K562 (cell line): ENCODE results near the gene LRP1B. TPM values are rescaled to one million over a fixed set of nuclear protein-coding genes. Genes with fewer than 3 reads are reported as not detected.

ENCODE experiments used
- ATAC-seq: fragments of 200-7000 bp; cut with Tn5 transposase; 3 replicates; pipeline ENCODE4 v1.9.1; 2020; ENCODE audit warnings: moderate library complexity
- BruUV-seq: library from RNA; stranded (reverse); fragments of 400-500 nt; replicated peaks from 2 replicates; lab custom pipeline; 2021; lab: Mats Ljungman, UMichigan
- CTCF ChIA-PET: fragments of 300-600 bp; formaldehyde crosslinking; extraction: SDS; loops from one replicate; lab custom pipeline; 2021; ENCODE audit warnings: low intra/inter-chr PET ratio; lab: Yijun Ruan, JAX
- POLR2A ChIA-PET: fragments of 300-600, 350-650 bp; sonication (Branson Sonifier 250); formaldehyde crosslinking; extraction: SDS; loops from one replicate; lab custom pipeline; 2021; ENCODE audit warnings: antibody characterized with exemption, inconsistent platforms; lab: Yijun Ruan, JAX
- DNase-seq, 4 experiments: peaks; one replicate each; pipeline versions ENCODE4 v3.0.0 to v3.0.0-alpha.2; 2011 to 2018; ENCODE audit warnings: low spot score in 3 of 4, mixed read lengths in 3 of 4; ENCODE audit errors: extremely low read depth in 1 of 4
- FAIRE-seq: peaks from 2 replicates; lab custom pipeline; 2011; peaks lifted over from hg19 to GRCh38; lab: Jason Lieb, UNC
- H2AFZ ChIP-seq: 2 replicates; pipeline ENCODE4 v1.6.0; 2011; ENCODE audit warnings: low read depth, low read length, control low read depth, inconsistent platforms
- H3K27ac ChIP-seq: fragments of 200-600 bp; 3 replicates; pipeline ENCODE4 v1.8.0; 2011; ENCODE audit warnings: low read depth, mild to moderate bottlenecking, control low read depth, inconsistent platforms, low read length, moderate library complexity, mixed read lengths; ENCODE audit errors: extremely low read depth
- H3K27me3 ChIP-seq, 2 experiments: fragments of 300-600 bp in 1 of 2; 2 replicates in 1 of 2; 3 replicates in 1 of 2; pipeline versions ENCODE4 v1.6.0 to v1.8.0; 2011; ENCODE audit warnings: inconsistent platforms in 2 of 2, low read length in 2 of 2, mild to moderate bottlenecking in 1 of 2, mixed read lengths in 1 of 2, moderate library complexity in 1 of 2; ENCODE audit not compliant: control insufficient read depth in 2 of 2, insufficient read depth in 2 of 2
- H3K36me3 ChIP-seq: fragments of 300-600 bp; 3 replicates; pipeline ENCODE4 v1.8.0; 2011; ENCODE audit warnings: mild to moderate bottlenecking, low read length, inconsistent platforms; ENCODE audit not compliant: control insufficient read depth, insufficient read depth
- H3K4me1 ChIP-seq, 2 experiments: fragments of 200-600 bp in 1 of 2; replicated peaks in 1 of 2; 2 replicates in 1 of 2; 3 replicates in 1 of 2; pipeline versions ENCODE4 v1.5.1 to v1.8.0; 2011; ENCODE audit warnings: inconsistent platforms in 2 of 2, low read length in 2 of 2, mild to moderate bottlenecking in 1 of 2, mixed read lengths in 1 of 2, moderate library complexity in 1 of 2; ENCODE audit not compliant: control insufficient read depth in 2 of 2, insufficient read depth in 2 of 2
- H3K4me2 ChIP-seq: 2 replicates; pipeline ENCODE4 v1.6.1; 2011; ENCODE audit warnings: low read length, control low read depth, inconsistent platforms, mixed read lengths; ENCODE audit not compliant: insufficient read depth
- H3K4me3 ChIP-seq: fragments of 200-600 bp; sonication (generic), shearing (Covaris generic); 2 replicates; pipeline ENCODE4 v1.5.1; 2016; ENCODE audit warnings: control low read depth, inconsistent platforms
- H3K79me2 ChIP-seq: fragments of 200-600 bp; 3 replicates; pipeline ENCODE4 v1.8.0; 2011; ENCODE audit warnings: low read length, inconsistent platforms; ENCODE audit not compliant: control insufficient read depth, insufficient read depth
- H3K9ac ChIP-seq, 2 experiments: 2 replicates each; pipeline versions ENCODE4 v1.6.0 to v1.6.1; 2011; ENCODE audit warnings: low read depth in 2 of 2, low read length in 2 of 2, control low read depth in 1 of 2, inconsistent platforms in 1 of 2, mild to moderate bottlenecking in 1 of 2, mixed read lengths in 1 of 2; ENCODE audit not compliant: insufficient read depth in 1 of 2
- H3K9me1 ChIP-seq: one replicate; pipeline ENCODE4 v1.6.0; 2011; ENCODE audit warnings: inconsistent platforms, mild to moderate bottlenecking, low read length, moderate library complexity; ENCODE audit not compliant: control insufficient read depth, insufficient read depth
- H3K9me3 ChIP-seq: replicated peaks from 2 replicates; pipeline ENCODE4 v1.5.1; 2011; ENCODE audit warnings: low read depth, low read length, inconsistent platforms; ENCODE audit not compliant: control insufficient read depth, insufficient read depth
- H4K20me1 ChIP-seq: replicated peaks from 2 replicates; pipeline ENCODE4 v1.6.1; 2011; ENCODE audit warnings: low read length, inconsistent platforms, mixed read lengths; ENCODE audit not compliant: control insufficient read depth, insufficient read depth
- GMEB1 ChIP-seq: fragments of 250-450 bp; sonication (Bioruptor Pico); IDR thresholded peaks from 2 replicates; pipeline ENCODE4 v1.4.0; 2020; ENCODE audit warnings: mild to moderate bottlenecking
- HDGF ChIP-seq: fragments of 450-650 bp; IDR thresholded peaks from 2 replicates; pipeline ENCODE4 v1.6.1; 2016
- HLTF ChIP-seq: fragments of 450-650 bp; IDR thresholded peaks from 2 replicates; pipeline ENCODE4 v1.6.1; 2016
- MAFK ChIP-seq: IDR thresholded peaks from 2 replicates; pipeline ENCODE4 v1.6.1; 2011; ENCODE audit warnings: low read length, improper control_type of control experiment
- MEF2D ChIP-seq: conservative IDR thresholded peaks from 2 replicates; pipeline ENCODE4 v1.6.1; 2016; ENCODE audit warnings: low read depth, missing genetic modification characterization, missing compliant biosample characterization
- PHB2 ChIP-seq: fragments of 450-650 bp; IDR thresholded peaks from 2 replicates; pipeline ENCODE4 v1.6.1; 2017; ENCODE audit warnings: low read depth
- SAFB ChIP-seq: fragments of 200-400 bp; formaldehyde crosslinking; IDR thresholded peaks from 2 replicates; pipeline ENCODE4 v1.6.1; 2017; ENCODE audit warnings: low read depth, low read length, borderline replicate concordance
- STAT5A ChIP-seq: IDR thresholded peaks from 2 replicates; pipeline ENCODE4 v1.6.1; 2012; ENCODE audit warnings: low read length, inconsistent platforms, borderline replicate concordance
- TFE3 ChIP-seq: fragments of 450-650 bp; formaldehyde crosslinking; IDR thresholded peaks from 2 replicates; pipeline ENCODE4 v1.4.0; 2020; ENCODE audit warnings: mild to moderate bottlenecking, mixed read lengths
- ZBTB7A ChIP-seq: IDR thresholded peaks from 2 replicates; pipeline ENCODE4 v1.6.1; 2011; ENCODE audit warnings: low read depth, mild to moderate bottlenecking, low read length, moderate library complexity, borderline replicate concordance; ENCODE audit not compliant: control insufficient read depth
- ZBTB9 ChIP-seq: fragments of 450-650 bp; formaldehyde crosslinking; IDR thresholded peaks from 2 replicates; pipeline ENCODE4 v1.4.0; 2020; ENCODE audit warnings: mild to moderate bottlenecking, moderate library complexity
- ZNF212 ChIP-seq: fragments of 450-650 bp; formaldehyde crosslinking; IDR thresholded peaks from 2 replicates; pipeline ENCODE4 v1.4.0; 2020; ENCODE audit warnings: mild to moderate bottlenecking
- ZNF644 ChIP-seq: fragments of 200-800 bp; sonication (Bioruptor generic); IDR thresholded peaks from 2 replicates; pipeline ENCODE4 v1.6.1; 2016; ENCODE audit warnings: low read depth, missing genetic modification characterization, missing compliant biosample characterization
- WGBS: fragments of 100-300 bp; shearing (Covaris generic); methylation state at CpG from one replicate; pipeline ENCODE4 v1.1.6; 2016; ENCODE audit warnings: low coverage, mixed read lengths; ENCODE audit not compliant: insufficient coverage; ENCODE audit errors: missing lambda C conversion rate; 5-methylcytosine and 5-hydroxymethylcytosine counted together
- in situ Hi-C: fragments of 300-500 bp; cut with MboI; formaldehyde crosslinking; loops from 4 replicates; pipeline ENCODE4 v1.15.0; 2018; ENCODE audit warnings: inconsistent platforms, mixed read lengths
- intact Hi-C: fragments of 100-400 bp; cut with micrococcal nuclease; formaldehyde crosslinking; loops from 2 replicates; pipeline ENCODE4 v1.14.2; 2022
- polyA plus RNA-seq, 8 experiments: library from polyadenylated mRNA; depleted of rRNA in 4 of 8; stranded (reverse) in 5 of 8; unstranded in 3 of 8; fragments of >200 nt; fragmentation: Nextera tagmentation in 2 of 8; fragmentation: Illumina TruSeq in 1 of 8; extraction: Ambion mirVana in 2 of 8; extraction: Trizol in 1 of 8; gene quantifications; 2 replicates each; pipeline versions ENCODE4 v1.2.1 to v1.2.3, GENCODE V29; 2011 to 2014; ENCODE audit warnings: inconsistent platforms in 1 of 8, missing spikeins in 1 of 8
- total RNA-seq, 7 experiments: library from RNA; depleted of rRNA in 6 of 7; stranded (reverse); fragments of >200 nt in 6 of 7; fragmentation: Illumina TruSeq in 2 of 7; extraction: Trizol in 2 of 7; gene quantifications; 2 replicates each; pipeline versions ENCODE4 v1.2.1 to v1.2.3, GENCODE V29; 2011 to 2021; ENCODE audit warnings: low replicate concordance in 1 of 7

Gene LRP1B
- total and polyA plus RNA-seq, 9 of the 15 experiments (the other 6 are each of a cell fraction or from before 2014, with no cell fraction given): not detected

- TF ChIP-seq MEF2D (no peak), ZNF644 (no peak), HDGF (no peak), TFE3 (CRISPR knock-in tag) (no peak), HLTF (no peak), ZBTB9 (CRISPR knock-in tag) (no peak), PHB2 (no peak)
These were observed 519.6 kb downstream of the LRP1B start (continued) for GRCh38 chr2:141611176-141611571.

GRCh38 chr2:141610564-141611175 lies 520.1 kb downstream of the LRP1B start:
- H4K20me1 ChIP-seq: no peaks in the 10 kb centered on the region
- BruUV-seq: no TSS peak
- FAIRE-seq (no peak), DNase-seq (no peak), ATAC-seq (no peak)
- no peaks in the 10 kb centered on the region for H3K27me3 ChIP-seq
- H3K36me3 ChIP-seq: no peaks in the 10 kb centered on the region
- H3K4me1 ChIP-seq: no peaks in the 10 kb centered on the region
- no peaks in the 10 kb centered on the region; the same call in none of the 2 replicates for H3K9me3 ChIP-seq
- H3K27ac ChIP-seq: no peak overlapping the region
- H3K79me2 ChIP-seq: no peaks in the 10 kb centered on the region
- WGBS: 16% methylated on average over 6 of the region's 6 CpGs
- H2AFZ ChIP-seq: no peak overlapping the region
- ChIA-PET POLR2A (no interaction called here), CTCF (no interaction called here)
- H3K9me1 ChIP-seq: no peaks in the 10 kb centered on the region
- no peak overlapping the region for H3K4me2 ChIP-seq
- TF ChIP-seq ZBTB9 (CRISPR knock-in tag) (no peak), ZNF212 (no peak), SAFB (no peak), MAFK (no peak), ZBTB7A (no peak), GMEB1 (no peak), STAT5A (no peak)
- intact Hi-C loops: no loop called here
- H3K9ac ChIP-seq: no peak overlapping the region
- in situ Hi-C loops: no loop called here
- no peak overlapping the region for H3K4me3 ChIP-seq
